Upper lobe of right lung (tissue), 1 donor: ENCODE measurements around the gene ZNF438. TPM values are rescaled to one million over a fixed set of nuclear protein-coding genes. Genes with fewer than 3 reads are reported as not detected.

Experiments used
- ATAC-seq: fragments of 200-7000 bp; cut with Tn5 transposase; one replicate; pipeline ENCODE4 v1.9.1; 2020; ENCODE audit warnings: mild to moderate bottlenecking, moderate library complexity
- DNase-seq: peaks from one replicate; pipeline ENCODE4 v3.0.0-alpha.2; 2020
- H3K27ac ChIP-seq: fragments of 200-600 bp; one replicate; pipeline ENCODE4 v1.8.0; 2022
- H3K27me3 ChIP-seq: fragments of 200-600 bp; one replicate; pipeline ENCODE4 v1.8.0; 2022; ENCODE audit warnings: mild to moderate bottlenecking
- H3K36me3 ChIP-seq: fragments of 200-600 bp; one replicate; pipeline ENCODE4 v1.8.0; 2022
- H3K4me1 ChIP-seq: fragments of 200-600 bp; one replicate; pipeline ENCODE4 v1.8.0; 2022
- H3K4me3 ChIP-seq: fragments of 200-600 bp; one replicate; pipeline ENCODE4 v1.8.0; 2022; ENCODE audit warnings: mild to moderate bottlenecking
- H3K9me3 ChIP-seq: fragments of 200-600 bp; one replicate; pipeline ENCODE4 v1.8.0; 2022
- intact Hi-C: fragments of 100-400 bp; cut with DNase I; formaldehyde crosslinking; loops from one replicate; pipeline ENCODE4 v1.11.0; 2022
- total RNA-seq: library from RNA; stranded (reverse); fragmentation: NEBNext Ultra II Directional; extraction: Animal tissue kit (Norgen Biotek cat#: 25700); gene quantifications from one replicate; pipeline ENCODE4 v1.2.1, GENCODE V29; 2021
- TF ChIP-seq, protein P1 (sequence below): fragments of 200-600 bp; IDR thresholded peaks from one replicate; pipeline ENCODE4 v1.8.0; 2022; ENCODE audit warnings: antibody characterized with exemption
- donor health status: DM: no; HTN: yes; CAD: no; lungs with severe emphysema.

ZNF438 gene
- total RNA-seq, 1 donor from 2014 or later: 14.4 TPM

DNA sequence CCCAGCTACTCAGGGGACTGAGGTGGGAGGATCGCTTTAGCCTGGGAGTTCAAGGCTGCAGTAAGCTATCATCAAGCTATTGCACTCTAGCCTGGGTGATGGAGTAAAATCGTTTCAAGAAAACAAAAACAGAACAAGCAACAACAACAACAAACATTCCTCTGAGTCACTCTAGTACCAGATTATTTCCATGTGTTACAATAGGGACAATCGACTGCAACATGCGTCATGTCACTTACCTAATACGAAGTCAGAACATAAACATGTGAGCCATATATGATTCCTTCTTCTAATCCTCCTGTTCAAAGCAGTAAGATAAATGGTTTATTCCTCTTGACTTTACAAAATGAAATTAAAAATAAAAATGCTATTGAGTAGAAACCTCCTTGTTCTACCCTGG is 57.3 kb downstream of the ZNF438 start:
- no peak overlapping the region for H3K27ac ChIP-seq
- H3K4me1 ChIP-seq: peaks cover 9% of the 10 kb centered on the region
- no peaks in the 10 kb centered on the region for H3K9me3 ChIP-seq
- H3K4me3 ChIP-seq: no peak overlapping the region
- intact Hi-C loops: no loop called here
- ATAC-seq (no peak), DNase-seq (no peak)
- no peaks in the 10 kb centered on the region for H3K27me3 ChIP-seq
- no peaks in the 10 kb centered on the region for H3K36me3 ChIP-seq
- TF ChIP-seq, protein P1, sequence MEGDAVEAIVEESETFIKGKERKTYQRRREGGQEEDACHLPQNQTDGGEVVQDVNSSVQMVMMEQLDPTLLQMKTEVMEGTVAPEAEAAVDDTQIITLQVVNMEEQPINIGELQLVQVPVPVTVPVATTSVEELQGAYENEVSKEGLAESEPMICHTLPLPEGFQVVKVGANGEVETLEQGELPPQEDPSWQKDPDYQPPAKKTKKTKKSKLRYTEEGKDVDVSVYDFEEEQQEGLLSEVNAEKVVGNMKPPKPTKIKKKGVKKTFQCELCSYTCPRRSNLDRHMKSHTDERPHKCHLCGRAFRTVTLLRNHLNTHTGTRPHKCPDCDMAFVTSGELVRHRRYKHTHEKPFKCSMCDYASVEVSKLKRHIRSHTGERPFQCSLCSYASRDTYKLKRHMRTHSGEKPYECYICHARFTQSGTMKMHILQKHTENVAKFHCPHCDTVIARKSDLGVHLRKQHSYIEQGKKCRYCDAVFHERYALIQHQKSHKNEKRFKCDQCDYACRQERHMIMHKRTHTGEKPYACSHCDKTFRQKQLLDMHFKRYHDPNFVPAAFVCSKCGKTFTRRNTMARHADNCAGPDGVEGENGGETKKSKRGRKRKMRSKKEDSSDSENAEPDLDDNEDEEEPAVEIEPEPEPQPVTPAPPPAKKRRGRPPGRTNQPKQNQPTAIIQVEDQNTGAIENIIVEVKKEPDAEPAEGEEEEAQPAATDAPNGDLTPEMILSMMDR: no peak

DNA sequence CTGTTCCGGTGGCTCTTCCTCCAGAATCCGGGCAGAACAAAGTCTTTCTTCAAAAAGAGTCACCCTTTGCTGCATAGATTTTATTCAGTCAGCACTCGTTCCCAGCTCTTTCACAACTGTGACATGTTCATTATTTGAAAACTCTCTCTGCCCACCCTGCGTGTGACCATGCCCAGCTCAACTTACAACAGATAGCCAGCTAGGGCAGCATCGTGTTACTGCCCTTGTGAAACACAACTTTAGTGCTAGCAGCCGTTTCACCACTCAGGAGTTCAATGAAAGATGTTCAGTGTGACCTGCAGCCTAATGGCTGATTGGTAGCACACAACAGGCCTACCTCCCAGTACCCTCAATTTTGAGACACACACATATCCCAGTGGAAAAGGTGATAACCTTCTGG is 57.9 kb downstream of the ZNF438 start:
- no peak overlapping the region for H3K27ac ChIP-seq
- H3K36me3 ChIP-seq: no peaks in the 10 kb centered on the region
- H3K4me1 ChIP-seq: peaks cover 9% of the 10 kb centered on the region
- H3K27me3 ChIP-seq: no peaks in the 10 kb centered on the region
- no peaks in the 10 kb centered on the region for H3K9me3 ChIP-seq
- ATAC-seq (no peak), DNase-seq (no peak)
- no peak overlapping the region for H3K4me3 ChIP-seq
- intact Hi-C loops: no loop called here
- TF ChIP-seq, protein P1: no peak

DNA sequence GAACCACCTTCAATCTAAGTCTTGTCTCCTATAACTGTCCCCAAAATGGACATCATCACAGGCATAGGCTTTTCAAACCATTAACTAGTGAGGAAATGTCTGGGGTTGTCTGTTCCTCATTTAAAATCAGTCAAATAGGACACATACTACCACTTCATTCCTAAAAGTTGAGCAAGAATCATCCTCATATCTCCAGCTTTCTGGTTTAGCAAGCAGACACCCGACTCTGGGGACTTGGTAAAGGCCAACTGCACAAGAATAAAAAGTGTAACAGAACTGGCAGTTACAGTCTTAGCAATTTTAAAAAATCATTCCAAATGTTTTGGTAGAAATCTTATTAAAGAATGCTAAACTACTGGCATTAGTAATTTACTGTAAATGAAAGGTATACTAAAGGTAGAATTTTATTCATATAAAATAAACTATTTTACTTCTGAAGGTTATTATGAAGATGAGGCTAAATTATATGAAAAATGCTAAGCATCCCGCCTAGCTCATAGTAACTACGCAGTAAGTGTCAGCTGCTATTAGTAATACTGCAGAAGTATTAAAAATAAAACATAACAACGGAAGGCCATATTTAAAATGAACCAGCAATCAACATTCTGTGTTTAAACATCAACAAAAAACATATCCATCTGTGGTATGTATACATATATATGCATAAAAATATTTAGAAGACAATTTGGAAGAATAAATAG is 60.8 kb downstream of the ZNF438 start:
- H3K27ac ChIP-seq: no peak overlapping the region

DNA sequence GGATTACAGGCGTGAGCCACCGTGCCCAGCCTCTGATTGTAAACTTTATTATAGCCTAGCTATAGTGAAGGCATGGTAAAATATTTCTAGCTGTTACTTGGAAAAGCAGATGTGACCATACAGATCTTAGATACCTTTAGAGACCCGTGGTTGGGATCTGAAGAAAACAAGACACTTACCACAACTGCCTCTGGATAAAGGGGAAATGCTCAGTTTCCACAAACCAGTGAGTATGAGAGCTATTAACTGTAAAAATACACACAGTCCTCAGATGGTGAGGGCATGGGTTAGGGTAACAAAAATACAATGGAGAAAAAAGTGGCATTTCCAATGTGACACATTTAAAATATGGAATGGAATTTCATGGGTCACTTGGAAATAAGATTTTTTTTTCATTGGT is 63.0 kb downstream of the ZNF438 start:
- no peaks in the 10 kb centered on the region for H3K27me3 ChIP-seq
- no peaks in the 10 kb centered on the region for H3K36me3 ChIP-seq
- TF ChIP-seq, protein P1: no peak
- no peak overlapping the region for H3K27ac ChIP-seq
- no peak for ATAC-seq
- H3K4me3 ChIP-seq: no peak overlapping the region
- intact Hi-C loops: no loop called here
- peaks cover 18% of the 10 kb centered on the region for H3K4me1 ChIP-seq
- no peaks in the 10 kb centered on the region for H3K9me3 ChIP-seq
- no peak for DNase-seq

More for the DNA sequence above, 60.8 kb downstream of the ZNF438 start:
- DNase-seq: no peak
- Histone ChIP-seq H3K4me1 (peaks cover 16% of the 10 kb centered on the region), H3K27me3 (no peaks in the 10 kb centered on the region), H3K9me3 (no peaks in the 10 kb centered on the region), H3K36me3 (no peaks in the 10 kb centered on the region), H3K4me3 (no peak overlapping the region)
- TF ChIP-seq, protein P1: no peak
- ATAC-seq: no peak
- intact Hi-C loops: no loop called here

DNA sequence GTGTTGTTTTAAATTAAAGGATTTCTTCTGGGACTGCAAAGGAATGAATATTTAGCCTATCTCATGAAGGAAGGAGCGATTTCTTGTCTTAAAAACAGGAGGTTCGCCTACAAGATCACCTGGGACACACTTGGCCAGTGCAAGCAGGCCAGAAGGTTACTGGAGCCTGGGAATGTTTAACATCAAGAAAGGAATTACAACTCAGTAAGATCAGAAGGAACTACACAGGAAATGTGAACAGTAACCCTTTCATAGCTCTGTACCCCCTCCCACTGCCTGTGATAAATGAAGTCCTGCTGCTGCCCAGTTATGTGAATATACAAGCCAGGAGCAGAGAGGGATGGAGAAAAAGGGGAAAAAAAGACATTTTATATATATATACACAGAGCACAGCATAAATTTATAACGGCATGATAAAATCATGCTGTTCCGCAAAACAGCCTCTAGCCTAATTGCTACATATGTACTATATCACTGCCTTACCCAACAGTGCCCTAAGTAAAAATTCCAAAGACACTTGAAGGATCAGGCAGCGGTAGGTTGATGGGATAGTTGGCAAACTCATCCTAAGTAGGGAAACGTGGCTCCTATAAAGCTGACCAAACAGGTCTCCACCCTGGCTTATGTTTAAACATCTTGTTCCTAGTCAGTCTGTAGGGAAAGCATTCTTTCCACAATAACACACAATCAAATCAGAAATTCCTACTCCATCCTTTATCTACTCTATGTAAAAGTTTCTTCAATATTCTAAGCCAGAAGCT is 63.8 kb downstream of the ZNF438 start:
- no peak for ATAC-seq
- no peaks in the 10 kb centered on the region for H3K27me3 ChIP-seq

More for the DNA sequence above, 63.8 kb downstream of the ZNF438 start:
- intact Hi-C loops: no loop called here
- TF ChIP-seq, protein P1: no peak
- H3K36me3 ChIP-seq: no peaks in the 10 kb centered on the region
- DNase-seq: no peak
- H3K9me3 ChIP-seq: no peaks in the 10 kb centered on the region
- no peak overlapping the region for H3K27ac ChIP-seq
- peaks cover 19% of the 10 kb centered on the region for H3K4me1 ChIP-seq
- no peak overlapping the region for H3K4me3 ChIP-seq
